Liver (tissue), 9 donors: ENCODE data around the gene OTUD3. TPM values are rescaled to one million over a fixed set of nuclear protein-coding genes. Genes with fewer than 3 reads are reported as not detected.

ENCODE experiments used
- DNase-seq: peaks from one replicate; pipeline ENCODE4 v3.0.0-alpha.2; 2017; ENCODE audit warnings: low spot score
- H3K27ac ChIP-seq, 2 donors: one replicate each; pipeline ENCODE4 v1.7.0; 2013; ENCODE audit warnings: inconsistent platforms in 2 of 2, low read length in 2 of 2, control low read depth in 1 of 2, low read depth in 1 of 2, mild to moderate bottlenecking in 1 of 2
- H3K27me3 ChIP-seq, 4 donors: one replicate each; pipeline versions ENCODE4 v1.6.1 to v1.7.0; 2013; ENCODE audit warnings: low read length in 3 of 4, inconsistent platforms in 1 of 4, mild to moderate bottlenecking in 1 of 4, moderate library complexity in 1 of 4; ENCODE audit not compliant: control insufficient read depth in 4 of 4, insufficient read depth in 4 of 4
- H3K36me3 ChIP-seq, 4 donors: one replicate each; pipeline versions ENCODE4 v1.6.1 to v1.7.0; 2013; ENCODE audit warnings: low read length in 3 of 4, mild to moderate bottlenecking in 3 of 4, low read depth in 1 of 4, moderate library complexity in 1 of 4; ENCODE audit not compliant: control insufficient read depth in 4 of 4, insufficient read depth in 3 of 4
- H3K4me1 ChIP-seq, 4 donors: one replicate each; pipeline versions ENCODE4 v1.6.1 to v1.7.0; 2013; ENCODE audit warnings: low read length in 3 of 4, mild to moderate bottlenecking in 3 of 4, moderate library complexity in 1 of 4; ENCODE audit not compliant: control insufficient read depth in 4 of 4, insufficient read depth in 4 of 4
- H3K4me3 ChIP-seq, 3 donors: one replicate each; pipeline versions ENCODE4 v1.6.1 to v1.7.0; 2013; ENCODE audit warnings: low read length in 3 of 3, control low read depth in 1 of 3, low read depth in 1 of 3, mild to moderate bottlenecking in 1 of 3
- H3K9ac ChIP-seq, 2 donors: one replicate each; pipeline ENCODE4 v1.7.0; 2013; ENCODE audit warnings: low read length in 2 of 2, mild to moderate bottlenecking in 2 of 2, moderate library complexity in 2 of 2, control low read depth in 1 of 2, low read depth in 1 of 2
- H3K9me3 ChIP-seq, 4 donors: one replicate each; pipeline versions ENCODE4 v1.6.1 to v1.7.0; 2013; ENCODE audit warnings: low read length in 3 of 4; ENCODE audit not compliant: control insufficient read depth in 4 of 4
- EGR1 ChIP-seq, 2 donors: IDR thresholded peaks; 2 replicates each; pipeline ENCODE4 v1.6.1; 2016 to 2018; ENCODE audit warnings: antibody characterized with exemption in 2 of 2, low read depth in 2 of 2
- FOXA1 ChIP-seq: IDR thresholded peaks from 2 replicates; pipeline ENCODE4 v1.6.1; 2016; ENCODE audit warnings: antibody characterized with exemption
- FOXA2 ChIP-seq: IDR thresholded peaks from 2 replicates; pipeline ENCODE4 v1.6.1; 2016; ENCODE audit warnings: antibody characterized with exemption
- GABPA ChIP-seq, 2 donors: IDR thresholded peaks in 1 of 2; conservative IDR thresholded peaks in 1 of 2; 2 replicates each; pipeline ENCODE4 v1.6.1; 2016; ENCODE audit warnings: antibody characterized with exemption in 2 of 2, mild to moderate bottlenecking in 1 of 2, moderate library complexity in 1 of 2
- HNF4A ChIP-seq, 2 donors: conservative IDR thresholded peaks; 2 replicates each; pipeline ENCODE4 v1.6.1; 2016; ENCODE audit warnings: antibody characterized with exemption in 2 of 2, mild to moderate bottlenecking in 2 of 2
- HNF4G ChIP-seq: IDR thresholded peaks from 2 replicates; pipeline ENCODE4 v1.6.1; 2016; ENCODE audit warnings: antibody characterized with exemption
- JUND ChIP-seq, 2 donors: IDR thresholded peaks; 2 replicates each; pipeline ENCODE4 v1.6.1; 2016; ENCODE audit warnings: antibody characterized with exemption in 2 of 2
- NR2F2 ChIP-seq: IDR thresholded peaks from 2 replicates; pipeline ENCODE4 v1.6.1; 2016; ENCODE audit warnings: antibody characterized with exemption
- RAD21 ChIP-seq, 2 donors: IDR thresholded peaks; 2 replicates each; pipeline ENCODE4 v1.6.1; 2016; ENCODE audit warnings: antibody characterized with exemption in 2 of 2, mild to moderate bottlenecking in 2 of 2
- SP1 ChIP-seq: IDR thresholded peaks from 2 replicates; pipeline ENCODE4 v1.6.1; 2018; ENCODE audit warnings: antibody characterized with exemption, mild to moderate bottlenecking
- TAF1 ChIP-seq: conservative IDR thresholded peaks from 2 replicates; pipeline ENCODE4 v1.6.1; 2016; ENCODE audit warnings: antibody characterized with exemption, mild to moderate bottlenecking
- YY1 ChIP-seq: IDR thresholded peaks from 2 replicates; pipeline ENCODE4 v1.6.1; 2016; ENCODE audit warnings: antibody characterized with exemption, mild to moderate bottlenecking
- WGBS: extraction: QIAGEN DNeasy Blood & Tissue Kit; methylation state at CpG from one replicate; pipeline ENCODE4 v1.1.7; 2013; 5-methylcytosine and 5-hydroxymethylcytosine counted together
- polyA plus RNA-seq, 2 donors: library from polyadenylated mRNA; stranded (reverse) in 1 of 2; unstranded in 1 of 2; fragments of 200-250 nt in 1 of 2; fragments of >200 nt in 1 of 2; fragmentation: Nextera tagmentation in 1 of 2; extraction: Ambion mirVana in 1 of 2; gene quantifications; one replicate each; pipeline versions ENCODE4 v1.2.1 to v1.2.3, GENCODE V29; 2013 to 2015
- total RNA-seq, 2 donors: library from RNA; depleted of rRNA; stranded (reverse); fragments of >200 nt; gene quantifications; one replicate each; pipeline ENCODE4 v1.2.3, GENCODE V29; 2014
- TF ChIP-seq, protein P1 (sequence below): IDR thresholded peaks from 2 replicates; pipeline ENCODE4 v1.6.1; 2016; ENCODE audit warnings: antibody characterized with exemption
- TF ChIP-seq, protein P2 (sequence below): fragments of 150-350 bp; IDR thresholded peaks from 2 replicates; pipeline ENCODE4 v1.5.1; 2017; ENCODE audit warnings: improper control_type of control experiment, low read depth, low read length; ENCODE audit not compliant: missing input control
- TF ChIP-seq, protein P3 (sequence below): IDR thresholded peaks from 2 replicates; pipeline ENCODE4 v1.6.1; 2016; ENCODE audit warnings: antibody characterized with exemption
- donor health status: healthy.
- donor health status: healthy.
- donor health status: healthy.
- donor health status: healthy.
- donor health status: healthy.

Gene OTUD3
- total and polyA plus RNA-seq, 4 donors = 0.36 to 4.0 (median 2.1) TPM

DNA sequence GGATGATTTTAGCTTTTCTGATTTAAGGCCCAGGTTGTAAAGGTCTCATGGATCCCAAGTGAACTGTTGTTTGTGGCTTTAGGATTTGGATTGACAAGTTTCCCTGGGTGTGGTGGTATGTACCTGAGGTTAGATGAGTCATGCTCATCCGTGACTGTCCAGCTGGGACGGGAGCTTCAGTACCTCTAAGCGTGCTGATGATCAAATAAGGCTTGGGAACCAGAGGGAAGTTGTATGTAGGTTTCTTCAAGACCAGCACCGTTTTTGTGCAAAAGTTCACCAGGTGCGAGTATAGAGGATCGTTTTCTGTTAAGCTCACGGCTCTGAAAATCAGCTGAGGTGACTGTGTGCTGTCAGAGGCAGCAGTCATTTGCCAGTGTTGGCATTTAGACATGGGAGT, 21.4 kb downstream of the OTUD3 start (continued):
- TF ChIP-seq, protein P1, sequence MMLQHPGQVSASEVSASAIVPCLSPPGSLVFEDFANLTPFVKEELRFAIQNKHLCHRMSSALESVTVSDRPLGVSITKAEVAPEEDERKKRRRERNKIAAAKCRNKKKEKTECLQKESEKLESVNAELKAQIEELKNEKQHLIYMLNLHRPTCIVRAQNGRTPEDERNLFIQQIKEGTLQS = no peak
- TF ChIP-seq FOXA1 (no peak), GABPA (IDR thresholded peaks at IDR 0.05 in 1 of 2, conservative IDR thresholded peaks at IDR 0.05 in 1 of 2) (no peak), EGR1 (IDR thresholded peaks at IDR 0.05; ENCODE audit: low read depth in 2 of 2) (no peak), TAF1 (no peak), HNF4A (conservative IDR thresholded peaks at IDR 0.05) (no peak), HNF4G (no peak), NR2F2 (no peak)
- TF ChIP-seq, protein P2, sequence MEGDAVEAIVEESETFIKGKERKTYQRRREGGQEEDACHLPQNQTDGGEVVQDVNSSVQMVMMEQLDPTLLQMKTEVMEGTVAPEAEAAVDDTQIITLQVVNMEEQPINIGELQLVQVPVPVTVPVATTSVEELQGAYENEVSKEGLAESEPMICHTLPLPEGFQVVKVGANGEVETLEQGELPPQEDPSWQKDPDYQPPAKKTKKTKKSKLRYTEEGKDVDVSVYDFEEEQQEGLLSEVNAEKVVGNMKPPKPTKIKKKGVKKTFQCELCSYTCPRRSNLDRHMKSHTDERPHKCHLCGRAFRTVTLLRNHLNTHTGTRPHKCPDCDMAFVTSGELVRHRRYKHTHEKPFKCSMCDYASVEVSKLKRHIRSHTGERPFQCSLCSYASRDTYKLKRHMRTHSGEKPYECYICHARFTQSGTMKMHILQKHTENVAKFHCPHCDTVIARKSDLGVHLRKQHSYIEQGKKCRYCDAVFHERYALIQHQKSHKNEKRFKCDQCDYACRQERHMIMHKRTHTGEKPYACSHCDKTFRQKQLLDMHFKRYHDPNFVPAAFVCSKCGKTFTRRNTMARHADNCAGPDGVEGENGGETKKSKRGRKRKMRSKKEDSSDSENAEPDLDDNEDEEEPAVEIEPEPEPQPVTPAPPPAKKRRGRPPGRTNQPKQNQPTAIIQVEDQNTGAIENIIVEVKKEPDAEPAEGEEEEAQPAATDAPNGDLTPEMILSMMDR = no peak
- TF ChIP-seq, protein P3, sequence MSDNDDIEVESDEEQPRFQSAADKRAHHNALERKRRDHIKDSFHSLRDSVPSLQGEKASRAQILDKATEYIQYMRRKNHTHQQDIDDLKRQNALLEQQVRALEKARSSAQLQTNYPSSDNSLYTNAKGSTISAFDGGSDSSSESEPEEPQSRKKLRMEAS = no peak

DNA sequence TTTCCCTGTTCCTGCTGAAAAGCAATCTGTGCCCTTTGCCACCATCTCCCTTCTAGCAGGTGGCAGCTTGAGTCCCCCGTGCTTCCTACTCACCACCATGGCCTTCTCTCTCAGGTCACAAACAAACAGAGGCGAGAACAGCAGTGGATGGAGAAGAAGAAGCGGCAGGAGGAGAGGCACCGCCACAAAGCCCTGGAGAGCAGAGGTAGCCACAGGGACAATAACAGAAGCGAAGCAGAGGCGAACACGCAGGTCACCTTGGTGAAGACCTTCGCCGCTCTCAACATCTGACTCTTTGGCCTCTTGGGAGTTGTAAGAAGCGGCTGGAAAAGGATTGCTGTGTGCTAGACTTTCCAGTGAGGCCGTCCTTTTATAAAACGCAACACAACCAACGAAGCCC, 25.3 kb downstream of the OTUD3 start:
- no peak overlapping the region for H3K4me3 ChIP-seq
- 94% methylated on average over 13 of the region's 13 CpGs for WGBS
- H3K36me3 ChIP-seq = peaks cover 14 to 73% (median 44%) of the 10 kb centered on the region in 4 donors
- no peak overlapping the region for H3K27ac ChIP-seq
- H3K9ac ChIP-seq = no peak overlapping the region
- no peaks in the 10 kb centered on the region for H3K4me1 ChIP-seq
- TF ChIP-seq YY1 (no peak), JUND (IDR thresholded peaks at IDR 0.05) (no peak), EGR1 (IDR thresholded peaks at IDR 0.05; ENCODE audit: low read depth in 2 of 2) (no peak), FOXA2 (no peak), TAF1 (no peak), SP1 (no peak), RAD21 (IDR thresholded peaks at IDR 0.05) (no peak), NR2F2 (no peak)
- TF ChIP-seq, protein P2 = no peak
- TF ChIP-seq, protein P3 = no peak
- TF ChIP-seq, protein P1 = no peak
- DNase-seq = no peak
- no peaks in the 10 kb centered on the region for H3K27me3 ChIP-seq
- no peaks in the 10 kb centered on the region for H3K9me3 ChIP-seq

DNA sequence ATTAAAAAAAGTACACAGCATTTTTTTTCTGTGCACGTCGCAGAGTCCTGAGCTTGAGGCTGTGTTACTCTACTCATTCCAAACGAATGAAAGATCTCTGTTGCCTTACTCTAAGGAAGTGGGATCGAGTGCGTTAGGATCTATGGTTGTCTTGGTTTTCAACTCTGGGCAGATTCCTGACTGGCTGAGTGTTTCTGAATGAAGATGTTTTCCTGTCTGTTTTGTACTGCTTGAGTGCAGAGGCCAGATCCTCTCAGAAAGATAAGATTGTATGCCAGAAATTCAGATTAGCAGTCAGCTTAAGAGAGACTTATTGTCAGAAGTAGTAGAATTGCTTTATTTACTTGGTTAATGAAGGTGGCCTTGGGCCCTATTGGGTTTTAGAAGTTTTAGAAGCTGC, 27.2 kb downstream of the OTUD3 start:
- peaks cover 13 to 78% (median 42%) of the 10 kb centered on the region in 4 donors for H3K36me3 ChIP-seq
- no peak for DNase-seq

More for the DNA sequence above, 27.2 kb downstream of the OTUD3 start:
- Histone ChIP-seq H3K4me1 (no peaks in the 10 kb centered on the region), H3K9me3 (no peaks in the 10 kb centered on the region), H3K4me3 (no peak overlapping the region), H3K27ac (no peak overlapping the region), H3K9ac (no peak overlapping the region), H3K27me3 (no peaks in the 10 kb centered on the region)
- WGBS = 95% methylated on average over 5 of the region's 5 CpGs
- TF ChIP-seq, protein P1 = no peak
- TF ChIP-seq, protein P3 = no peak
- TF ChIP-seq HNF4G = no peak
- TF ChIP-seq EGR1 (IDR thresholded peaks at IDR 0.05; ENCODE audit: low read depth in 2 of 2) = no peak
- TF ChIP-seq SP1 = no peak
